Right renal cortex interstitium (tissue), 3 donors: ENCODE data around the gene COMMD1. TPM values are rescaled to one million over a fixed set of nuclear protein-coding genes. Genes with fewer than 3 reads are reported as not detected.
"Not testable (repeated sequence)": the region's sequence is repeated elsewhere in the genome, so short reads cannot be mapped to it uniquely, and the experiment has no call there.

Source experiments
- DNase-seq, 3 donors: peaks; one replicate each; pipeline ENCODE4 v3.0.0-alpha.2; 2013; ENCODE audit warnings: low read depth in 3 of 3, low spot score in 2 of 3
- polyA plus RNA-seq, 3 donors: library from polyadenylated mRNA; unstranded; fragments of 120-200 nt; gene quantifications; one replicate each; pipeline ENCODE4 v1.2.1, GENCODE V29; 2013; ENCODE audit not compliant: insufficient read length in 3 of 3

Gene COMMD1
- polyA plus RNA-seq, 3 donors, result 56.0 to 75.3 (median 73.6) TPM

GRCh38 chr2:61962095-61962984 lies 56.9 kb downstream of the COMMD1 start:
- no peak for DNase-seq

- DNase-seq, result no peak
Observed at GRCh38 chr2:61966087-61966727, 60.7 kb downstream of the COMMD1 start.

GRCh38 chr2:61967262-61967661 lies 61.8 kb downstream of the COMMD1 start:
- no peak for DNase-seq

GRCh38 chr2:61969376-61969775 lies 63.9 kb downstream of the COMMD1 start:
- no peak for DNase-seq

- no peak for DNase-seq
Observed at GRCh38 chr2:61970807-61971556, 65.5 kb downstream of the COMMD1 start.

GRCh38 chr2:61978522-61978921 lies 73.0 kb downstream of the COMMD1 start:
- no peak for DNase-seq

GRCh38 chr2:61980758-61981157 lies 75.3 kb downstream of the COMMD1 start:
- DNase-seq, result no peak

GRCh38 chr2:61984682-61985081 lies 79.2 kb downstream of the COMMD1 start:
- DNase-seq, result no peak

GRCh38 chr2:61988462-61989366 lies 83.2 kb downstream of the COMMD1 start:
- DNase-seq, result no peak

GRCh38 chr2:61993422-61994024 lies 88.0 kb downstream of the COMMD1 start:
- DNase-seq, result no peak

GRCh38 chr2:61994531-61994930 lies 89.1 kb downstream of the COMMD1 start:
- no peak for DNase-seq

- DNase-seq, result no peak
Observed at GRCh38 chr2:61995065-61995464, 89.6 kb downstream of the COMMD1 start.

GRCh38 chr2:61995515-61995914 lies 90.0 kb downstream of the COMMD1 start:
- DNase-seq, result no peak

- no peak for DNase-seq
Observed at GRCh38 chr2:61998426-61998825, 93.0 kb downstream of the COMMD1 start.

- no peak for DNase-seq
Observed at GRCh38 chr2:62000538-62000937, 95.1 kb downstream of the COMMD1 start.

GRCh38 chr2:62001431-62001830 lies 96.0 kb downstream of the COMMD1 start:
- DNase-seq, result no peak

GRCh38 chr2:62004428-62004827 lies 99.0 kb downstream of the COMMD1 start:
- DNase-seq, result not testable (repeated sequence)

- DNase-seq, result no peak
Observed at GRCh38 chr2:62007555-62007954, 102.1 kb downstream of the COMMD1 start.

- DNase-seq, result no peak
Observed at GRCh38 chr2:62010632-62011256, 105.3 kb downstream of the COMMD1 start.
